H1 (cell line): Measurements from ENCODE around the gene IPO9. TPM values are rescaled to one million over a fixed set of nuclear protein-coding genes. Genes with fewer than 3 reads are reported as not detected.

ENCODE experiments used
- JUN ChIP-seq: IDR thresholded peaks from 2 replicates; pipeline ENCODE4 v1.6.1; 2011; ENCODE audit warnings: low read depth, mild to moderate bottlenecking, improper control_type of control experiment, low read length
- RBBP5 ChIP-seq: IDR thresholded peaks from 2 replicates; pipeline ENCODE4 v1.7.1; 2012; ENCODE audit warnings: low read depth, mild to moderate bottlenecking, inconsistent platforms, low read length, moderate library complexity, borderline replicate concordance
- RNF2 ChIP-seq: fragments of 200-900, 300-1000 bp; sonication (generic); IDR thresholded peaks from 2 replicates; pipeline ENCODE4 v1.7.1; 2016; ENCODE audit warnings: borderline replicate concordance, low read depth, mild to moderate bottlenecking, antibody characterized with exemption, low read length; ENCODE audit not compliant: poor library complexity, severe bottlenecking; ENCODE audit errors: missing control alignments
- SP4 ChIP-seq: IDR thresholded peaks from 2 replicates; pipeline ENCODE4 v1.6.1; 2012; ENCODE audit warnings: low read length, inconsistent platforms
- polyA plus RNA-seq, 7 experiments: library from polyadenylated mRNA; depleted of rRNA in 3 of 7; stranded (reverse) in 5 of 7; unstranded in 2 of 7; fragments of >200 nt in 5 of 7; fragments of 200-250 nt in 2 of 7; gene quantifications; 1 replicate in 5 of 7; 2 replicates in 1 of 7; 4 replicates in 1 of 7; pipeline versions ENCODE4 v1.2.1 to v1.2.3, GENCODE V29; 2011 to 2013; ENCODE audit warnings: missing spikeins in 2 of 7, mixed read lengths in 2 of 7
- total RNA-seq: library from RNA; stranded (reverse); fragmentation: NEBNext Ultra II Directional; extraction: Animal tissue kit (Norgen Biotek cat#: 25700); gene quantifications from 2 replicates; pipeline ENCODE4 v1.2.1, GENCODE V29; 2021

Gene IPO9
- total and polyA plus RNA-seq, 2 of the 8 experiments (the other 6 are each of a cell fraction or from before 2014, with no cell fraction given) = 61.0 to 122 TPM

DNA sequence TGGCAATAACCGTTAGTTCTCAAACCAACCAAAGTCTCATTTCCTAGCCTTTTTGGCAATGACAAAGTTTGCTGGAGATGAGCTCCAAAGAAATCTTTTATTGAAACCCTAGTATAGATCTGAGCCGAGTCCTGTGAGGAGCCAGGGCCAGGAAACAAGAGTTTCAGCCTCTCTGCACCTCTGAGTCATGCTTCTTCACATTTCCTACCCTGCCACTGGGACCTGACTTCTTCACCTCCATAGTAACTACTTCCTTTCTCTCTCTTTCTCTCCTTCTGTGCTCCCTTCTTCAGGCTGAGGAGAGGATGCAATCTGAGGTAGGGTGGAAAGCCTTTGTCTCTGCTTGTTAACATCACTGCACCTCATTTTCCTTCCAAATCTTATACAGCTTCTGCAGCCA lies 38.7 kb upstream of the IPO9 start (continued):
- TF ChIP-seq RNF2 (no peak), SP4 (no peak), RBBP5 (no peak), JUN (no peak)
